ENCODE data around the gene PTPRM.

GRCh38 chr18:7626175-7626921 is 59.2 kb downstream of the PTPRM start:
- TF ChIP-seq, protein P1, sequence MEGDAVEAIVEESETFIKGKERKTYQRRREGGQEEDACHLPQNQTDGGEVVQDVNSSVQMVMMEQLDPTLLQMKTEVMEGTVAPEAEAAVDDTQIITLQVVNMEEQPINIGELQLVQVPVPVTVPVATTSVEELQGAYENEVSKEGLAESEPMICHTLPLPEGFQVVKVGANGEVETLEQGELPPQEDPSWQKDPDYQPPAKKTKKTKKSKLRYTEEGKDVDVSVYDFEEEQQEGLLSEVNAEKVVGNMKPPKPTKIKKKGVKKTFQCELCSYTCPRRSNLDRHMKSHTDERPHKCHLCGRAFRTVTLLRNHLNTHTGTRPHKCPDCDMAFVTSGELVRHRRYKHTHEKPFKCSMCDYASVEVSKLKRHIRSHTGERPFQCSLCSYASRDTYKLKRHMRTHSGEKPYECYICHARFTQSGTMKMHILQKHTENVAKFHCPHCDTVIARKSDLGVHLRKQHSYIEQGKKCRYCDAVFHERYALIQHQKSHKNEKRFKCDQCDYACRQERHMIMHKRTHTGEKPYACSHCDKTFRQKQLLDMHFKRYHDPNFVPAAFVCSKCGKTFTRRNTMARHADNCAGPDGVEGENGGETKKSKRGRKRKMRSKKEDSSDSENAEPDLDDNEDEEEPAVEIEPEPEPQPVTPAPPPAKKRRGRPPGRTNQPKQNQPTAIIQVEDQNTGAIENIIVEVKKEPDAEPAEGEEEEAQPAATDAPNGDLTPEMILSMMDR (IDR thresholded peaks at IDR 0.05; ENCODE audit: low read depth, low read length, missing input control) = no peak
- TF ChIP-seq YY1 (IDR thresholded peaks at IDR 0.05) (peak; percentile 58), TAF1 (conservative IDR thresholded peaks at IDR 0.05) (no peak), REST (IDR thresholded peaks at IDR 0.05) (peak; percentile 33), ATF3 (IDR thresholded peaks at IDR 0.05) (no peak), JUND (IDR thresholded peaks at IDR 0.05) (peak; percentile 8 to 16), RAD21 (IDR thresholded peaks at IDR 0.05) (no peak)
- TF ChIP-seq, protein P2, sequence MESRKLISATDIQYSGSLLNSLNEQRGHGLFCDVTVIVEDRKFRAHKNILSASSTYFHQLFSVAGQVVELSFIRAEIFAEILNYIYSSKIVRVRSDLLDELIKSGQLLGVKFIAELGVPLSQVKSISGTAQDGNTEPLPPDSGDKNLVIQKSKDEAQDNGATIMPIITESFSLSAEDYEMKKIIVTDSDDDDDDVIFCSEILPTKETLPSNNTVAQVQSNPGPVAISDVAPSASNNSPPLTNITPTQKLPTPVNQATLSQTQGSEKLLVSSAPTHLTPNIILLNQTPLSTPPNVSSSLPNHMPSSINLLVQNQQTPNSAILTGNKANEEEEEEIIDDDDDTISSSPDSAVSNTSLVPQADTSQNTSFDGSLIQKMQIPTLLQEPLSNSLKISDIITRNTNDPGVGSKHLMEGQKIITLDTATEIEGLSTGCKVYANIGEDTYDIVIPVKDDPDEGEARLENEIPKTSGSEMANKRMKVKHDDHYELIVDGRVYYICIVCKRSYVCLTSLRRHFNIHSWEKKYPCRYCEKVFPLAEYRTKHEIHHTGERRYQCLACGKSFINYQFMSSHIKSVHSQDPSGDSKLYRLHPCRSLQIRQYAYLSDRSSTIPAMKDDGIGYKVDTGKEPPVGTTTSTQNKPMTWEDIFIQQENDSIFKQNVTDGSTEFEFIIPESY (IDR thresholded peaks at IDR 0.05) = peak; percentile 31
